ENCODE measurements around the gene SPATA31C1.
"Not testable (repeated sequence)": the region's sequence is repeated elsewhere in the genome, so short reads cannot be mapped to it uniquely, and the experiment has no call there.

Gene SPATA31C1

GRCh38 chr9:87887661-87888480, 29.9 kb upstream of the SPATA31C1 start:
- DNase-seq, result no peak

- DNase-seq, result no peak
Observed at GRCh38 chr9:87888501-87888900, 29.3 kb upstream of the SPATA31C1 start.

- no peak for DNase-seq
Observed at GRCh38 chr9:87889065-87889881, 28.5 kb upstream of the SPATA31C1 start.

GRCh38 chr9:87889882-87890252, 27.9 kb upstream of the SPATA31C1 start:
- DNase-seq, result no peak

- peak; percentile 24 for DNase-seq
Observed at GRCh38 chr9:87890837-87891236, 26.9 kb upstream of the SPATA31C1 start.

GRCh38 chr9:87891754-87892153, 26.0 kb upstream of the SPATA31C1 start:
- no peak for DNase-seq

GRCh38 chr9:87892956-87893355, 24.8 kb upstream of the SPATA31C1 start:
- DNase-seq, result no peak

- DNase-seq, result no peak
Observed at GRCh38 chr9:87894998-87895625, 22.6 kb upstream of the SPATA31C1 start.

GRCh38 chr9:87896891-87897290, 20.9 kb upstream of the SPATA31C1 start:
- no peak for DNase-seq

- DNase-seq, result no peak
Observed at GRCh38 chr9:87898151-87898550, 19.6 kb upstream of the SPATA31C1 start.

GRCh38 chr9:87902371-87902770, 15.4 kb upstream of the SPATA31C1 start:
- DNase-seq, result not testable (repeated sequence)

- DNase-seq, result no peak
Observed at GRCh38 chr9:87909310-87910041, 8.3 kb upstream of the SPATA31C1 start.

- no peak for DNase-seq
Observed at GRCh38 chr9:87910821-87911220, 6.9 kb upstream of the SPATA31C1 start.

GRCh38 chr9:87919013-87919412, 1.3 kb downstream of the SPATA31C1 start:
- DNase-seq, result not testable (repeated sequence)

- DNase-seq, result not testable (repeated sequence)
Observed at GRCh38 chr9:87921561-87921960, 3.8 kb downstream of the SPATA31C1 start.

GRCh38 chr9:87923012-87923411, 5.2 kb downstream of the SPATA31C1 start:
- DNase-seq, result not testable (repeated sequence)

GRCh38 chr9:87924851-87925250, 7.1 kb downstream of the SPATA31C1 start:
- not testable (repeated sequence) for DNase-seq

- DNase-seq, result not testable (repeated sequence)
Observed at GRCh38 chr9:87929152-87929551, 11.4 kb downstream of the SPATA31C1 start.

- DNase-seq, result not testable (repeated sequence)
Observed at GRCh38 chr9:87934444-87934843, 16.7 kb downstream of the SPATA31C1 start.

GRCh38 chr9:87937352-87937751, 19.6 kb downstream of the SPATA31C1 start:
- not testable (repeated sequence) for DNase-seq

GRCh38 chr9:87937918-87938317, 20.2 kb downstream of the SPATA31C1 start:
- not testable (repeated sequence) for DNase-seq

GRCh38 chr9:87938336-87938735, 20.6 kb downstream of the SPATA31C1 start:
- not testable (repeated sequence) for DNase-seq

GRCh38 chr9:87939096-87939495, 21.3 kb downstream of the SPATA31C1 start:
- DNase-seq, result not testable (repeated sequence)

Data from right forelimb (tissue), 1 donor.